Endodermal cell (in vitro differentiated cells): ENCODE results near the gene DLST. TPM values are rescaled to one million over a fixed set of nuclear protein-coding genes. Genes with fewer than 3 reads are reported as not detected.

Experiments
- DNase-seq: peaks from one replicate; pipeline ENCODE4 v3.0.0-alpha.2; 2017
- H3K27ac ChIP-seq: 2 replicates; pipeline ENCODE4 v1.5.1; 2013; ENCODE audit warnings: mild to moderate bottlenecking, low read depth, low read length, moderate library complexity
- H3K27me3 ChIP-seq: 2 replicates; pipeline ENCODE4 v1.6.1; 2013; ENCODE audit warnings: mild to moderate bottlenecking, low read length, moderate library complexity; ENCODE audit not compliant: insufficient read depth, control insufficient read depth, poor library complexity, severe bottlenecking
- H3K36me3 ChIP-seq: 2 replicates; pipeline ENCODE4 v1.7.0; 2013; ENCODE audit warnings: mild to moderate bottlenecking, low read length, moderate library complexity; ENCODE audit not compliant: control insufficient read depth, insufficient read depth
- H3K4me1 ChIP-seq: one replicate; pipeline ENCODE4 v1.7.0; 2013; ENCODE audit warnings: low read length; ENCODE audit not compliant: control insufficient read depth, insufficient read depth
- H3K4me3 ChIP-seq: 2 replicates; pipeline ENCODE4 v1.5.1; 2013; ENCODE audit warnings: mild to moderate bottlenecking, low read length, moderate library complexity
- H3K9ac ChIP-seq: 2 replicates; pipeline ENCODE4 v1.6.1; 2013; ENCODE audit warnings: mild to moderate bottlenecking, low read length, moderate library complexity; ENCODE audit not compliant: poor library complexity, severe bottlenecking; ENCODE audit errors: extremely low read depth
- H3K9me3 ChIP-seq: 2 replicates; pipeline ENCODE4 v1.6.1; 2013; ENCODE audit warnings: mild to moderate bottlenecking, low read length, moderate library complexity; ENCODE audit not compliant: control insufficient read depth
- H3K27ac Mint-ChIP-seq: 2 replicates; pipeline ENCODE4 v1.8.0; 2020; ENCODE audit warnings: mixed read lengths
- H3K27me3 Mint-ChIP-seq: 2 replicates; pipeline ENCODE4 v1.8.0; 2021; ENCODE audit warnings: mild to moderate bottlenecking, mixed read lengths; ENCODE audit not compliant: insufficient read depth
- H3K36me3 Mint-ChIP-seq: 2 replicates; pipeline ENCODE4 v1.8.0; 2020; ENCODE audit warnings: low read depth, mixed read lengths
- H3K4me1 Mint-ChIP-seq: 2 replicates; pipeline ENCODE4 v1.8.0; 2020; ENCODE audit warnings: mixed read lengths
- H3K4me3 Mint-ChIP-seq: 2 replicates; pipeline ENCODE4 v1.8.0; 2020; ENCODE audit warnings: mild to moderate bottlenecking, moderate library complexity, mixed read lengths
- H3K9me3 Mint-ChIP-seq: 2 replicates; pipeline ENCODE4 v1.8.0; 2020; ENCODE audit warnings: mild to moderate bottlenecking, mixed read lengths
- CTCF ChIP-seq: fragments of 200-600 bp; sonication (generic); conservative IDR thresholded peaks from 2 replicates; pipeline ENCODE4 v1.5.0; 2021; ENCODE audit warnings: antibody characterized with exemption, mild to moderate bottlenecking
- WGBS, 2 experiments: methylation state at CpG; one replicate each; pipeline versions ENCODE4 v1.1.5 to v1.1.7; 2013; ENCODE audit warnings: missing lambda C conversion rate in 2 of 2, mixed read lengths in 1 of 2; ENCODE audit not compliant: insufficient coverage in 1 of 2, insufficient read length in 1 of 2; 5-methylcytosine and 5-hydroxymethylcytosine counted together
- total RNA-seq, 2 donors: library from RNA; stranded (reverse); fragmentation: NEBNext Ultra II Directional in 1 of 2; extraction: Animal tissue kit (Norgen Biotek cat#: 25700) in 1 of 2; gene quantifications; 2 replicates in 1 of 2; 3 replicates in 1 of 2; pipeline ENCODE4 v1.2.1, GENCODE V29; 2021

DLST gene
- total RNA-seq, 2 donors from 2014 or later: 119 to 126 TPM

GRCh38 chr14:74936151-74936550 is 54.4 kb downstream of the DLST start:
- peaks cover 2% of the 10 kb centered on the region for H3K27me3 Mint-ChIP-seq
- WGBS, 2 experiments: 88 to 90% methylated on average over 9 to 11 of the region's 11 CpGs

GRCh38 chr14:74936731-74937130 is 55.0 kb downstream of the DLST start:
- Mint-ChIP-seq H3K27me3 (peaks cover 2% of the 10 kb centered on the region), H3K27ac (no peak overlapping the region), H3K36me3 (no peaks in the 10 kb centered on the region), H3K4me3 (no peak overlapping the region), H3K4me1 (peaks cover 3% of the 10 kb centered on the region), H3K9me3 (no peaks in the 10 kb centered on the region)
- Histone ChIP-seq H3K4me1 (peaks cover 3% of the 10 kb centered on the region), H3K9me3 (no peaks in the 10 kb centered on the region), H3K9ac (no peak overlapping the region), H3K27me3 (no peaks in the 10 kb centered on the region), H3K4me3 (no peak overlapping the region), H3K36me3 (no peaks in the 10 kb centered on the region), H3K27ac (no peak overlapping the region)
- TF ChIP-seq CTCF: no peak
- 91 to 97% methylated on average over 5 to 8 of the region's 8 CpGs for WGBS, 2 experiments
- DNase-seq: no peak

More at GRCh38 chr14:74936151-74936550, 54.4 kb downstream of the DLST start:
- no peak for DNase-seq
- Histone ChIP-seq H3K27me3 (no peaks in the 10 kb centered on the region), H3K4me1 (peaks cover 3% of the 10 kb centered on the region), H3K4me3 (no peak overlapping the region), H3K9me3 (no peaks in the 10 kb centered on the region), H3K27ac (no peak overlapping the region), H3K9ac (no peak overlapping the region), H3K36me3 (no peaks in the 10 kb centered on the region)
- Mint-ChIP-seq H3K4me3 (no peak overlapping the region), H3K9me3 (no peaks in the 10 kb centered on the region), H3K36me3 (no peaks in the 10 kb centered on the region), H3K27ac (no peak overlapping the region), H3K4me1 (no peaks in the 10 kb centered on the region)
- no peak for TF ChIP-seq CTCF

- Histone ChIP-seq H3K36me3 (no peaks in the 10 kb centered on the region), H3K4me3 (no peak overlapping the region), H3K9ac (no peak overlapping the region), H3K27ac (no peak overlapping the region), H3K9me3 (no peaks in the 10 kb centered on the region), H3K4me1 (peaks cover 3% of the 10 kb centered on the region), H3K27me3 (no peaks in the 10 kb centered on the region)
- Mint-ChIP-seq H3K27ac (no peak overlapping the region), H3K4me3 (no peak overlapping the region), H3K36me3 (no peaks in the 10 kb centered on the region), H3K9me3 (no peaks in the 10 kb centered on the region), H3K4me1 (peaks cover 6% of the 10 kb centered on the region), H3K27me3 (peaks cover 2% of the 10 kb centered on the region)
- DNase-seq: no peak
- TF ChIP-seq CTCF: no peak
- 80 to 98% methylated on average over 1 to 2 of the region's 2 CpGs for WGBS, 2 experiments
Measured at GRCh38 chr14:74937171-74937570, 55.5 kb downstream of the DLST start.
